Measurements from ENCODE around the gene ATXN1.

DNA sequence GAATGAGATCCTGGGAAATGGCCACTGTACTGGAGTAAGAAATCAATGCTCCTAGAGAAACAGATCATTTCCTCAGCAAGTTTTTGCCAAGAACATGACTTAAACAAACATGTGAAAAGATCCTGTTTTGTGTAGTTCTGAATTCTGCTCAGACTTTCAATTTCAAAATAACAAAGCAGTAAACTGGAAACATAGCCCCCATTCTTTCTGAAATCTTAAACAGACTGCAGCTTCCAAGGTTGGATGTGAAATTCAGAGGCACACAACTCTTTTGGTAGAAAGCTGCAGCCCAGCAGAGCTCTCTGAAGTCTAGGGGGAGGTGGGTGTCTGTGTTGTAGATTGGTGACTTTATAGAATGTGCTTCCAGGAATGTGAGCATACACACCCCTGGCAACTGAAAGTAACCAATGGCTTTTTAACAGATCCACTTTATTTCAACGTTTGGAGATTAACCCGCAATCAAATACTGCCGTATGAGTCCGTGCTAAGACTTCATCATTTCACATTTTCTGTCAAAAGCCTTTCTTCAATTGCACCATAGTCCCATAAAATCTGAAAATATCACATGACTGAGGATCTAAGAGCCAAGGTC, 86.4 kb downstream of the ATXN1 start:
- TF ChIP-seq ZNF253 (CRISPR knock-in tag; IDR thresholded peaks at IDR 0.05; ENCODE audit: borderline replicate concordance) (no peak), TAF1 (CRISPR knock-in tag; IDR thresholded peaks at IDR 0.05) (no peak), ZNF616 (CRISPR knock-in tag; IDR thresholded peaks at IDR 0.05; ENCODE audit: low read depth) (no peak), ZNF331 (CRISPR knock-in tag; IDR thresholded peaks at IDR 0.05) (no peak), ZNF446 (CRISPR knock-in tag; IDR thresholded peaks at IDR 0.05) (no peak), ATF7 (IDR thresholded peaks at IDR 0.05) (no peak), ATF7 (CRISPR knock-in tag; IDR thresholded peaks at IDR 0.05) (no peak), ISL2 (CRISPR knock-in tag; IDR thresholded peaks at IDR 0.05) (no peak), POLR2A (IDR thresholded peaks at IDR 0.05; ENCODE audit: insufficient read depth in 1 of 2, low read depth in 2 of 2, low read length in 2 of 2) (no peak), TAF15 (IDR thresholded peaks at IDR 0.05; ENCODE audit: low read depth, low read length, poor library complexity, severe bottlenecking) (no peak), MTA3 (CRISPR knock-in tag; IDR thresholded peaks at IDR 0.05) (no peak)
- TF ChIP-seq, protein P1, sequence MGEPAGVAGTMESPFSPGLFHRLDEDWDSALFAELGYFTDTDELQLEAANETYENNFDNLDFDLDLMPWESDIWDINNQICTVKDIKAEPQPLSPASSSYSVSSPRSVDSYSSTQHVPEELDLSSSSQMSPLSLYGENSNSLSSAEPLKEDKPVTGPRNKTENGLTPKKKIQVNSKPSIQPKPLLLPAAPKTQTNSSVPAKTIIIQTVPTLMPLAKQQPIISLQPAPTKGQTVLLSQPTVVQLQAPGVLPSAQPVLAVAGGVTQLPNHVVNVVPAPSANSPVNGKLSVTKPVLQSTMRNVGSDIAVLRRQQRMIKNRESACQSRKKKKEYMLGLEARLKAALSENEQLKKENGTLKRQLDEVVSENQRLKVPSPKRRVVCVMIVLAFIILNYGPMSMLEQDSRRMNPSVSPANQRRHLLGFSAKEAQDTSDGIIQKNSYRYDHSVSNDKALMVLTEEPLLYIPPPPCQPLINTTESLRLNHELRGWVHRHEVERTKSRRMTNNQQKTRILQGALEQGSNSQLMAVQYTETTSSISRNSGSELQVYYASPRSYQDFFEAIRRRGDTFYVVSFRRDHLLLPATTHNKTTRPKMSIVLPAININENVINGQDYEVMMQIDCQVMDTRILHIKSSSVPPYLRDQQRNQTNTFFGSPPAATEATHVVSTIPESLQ (CRISPR knock-in tag; conservative IDR thresholded peaks at IDR 0.05), result no peak
- TF ChIP-seq, protein P2, sequence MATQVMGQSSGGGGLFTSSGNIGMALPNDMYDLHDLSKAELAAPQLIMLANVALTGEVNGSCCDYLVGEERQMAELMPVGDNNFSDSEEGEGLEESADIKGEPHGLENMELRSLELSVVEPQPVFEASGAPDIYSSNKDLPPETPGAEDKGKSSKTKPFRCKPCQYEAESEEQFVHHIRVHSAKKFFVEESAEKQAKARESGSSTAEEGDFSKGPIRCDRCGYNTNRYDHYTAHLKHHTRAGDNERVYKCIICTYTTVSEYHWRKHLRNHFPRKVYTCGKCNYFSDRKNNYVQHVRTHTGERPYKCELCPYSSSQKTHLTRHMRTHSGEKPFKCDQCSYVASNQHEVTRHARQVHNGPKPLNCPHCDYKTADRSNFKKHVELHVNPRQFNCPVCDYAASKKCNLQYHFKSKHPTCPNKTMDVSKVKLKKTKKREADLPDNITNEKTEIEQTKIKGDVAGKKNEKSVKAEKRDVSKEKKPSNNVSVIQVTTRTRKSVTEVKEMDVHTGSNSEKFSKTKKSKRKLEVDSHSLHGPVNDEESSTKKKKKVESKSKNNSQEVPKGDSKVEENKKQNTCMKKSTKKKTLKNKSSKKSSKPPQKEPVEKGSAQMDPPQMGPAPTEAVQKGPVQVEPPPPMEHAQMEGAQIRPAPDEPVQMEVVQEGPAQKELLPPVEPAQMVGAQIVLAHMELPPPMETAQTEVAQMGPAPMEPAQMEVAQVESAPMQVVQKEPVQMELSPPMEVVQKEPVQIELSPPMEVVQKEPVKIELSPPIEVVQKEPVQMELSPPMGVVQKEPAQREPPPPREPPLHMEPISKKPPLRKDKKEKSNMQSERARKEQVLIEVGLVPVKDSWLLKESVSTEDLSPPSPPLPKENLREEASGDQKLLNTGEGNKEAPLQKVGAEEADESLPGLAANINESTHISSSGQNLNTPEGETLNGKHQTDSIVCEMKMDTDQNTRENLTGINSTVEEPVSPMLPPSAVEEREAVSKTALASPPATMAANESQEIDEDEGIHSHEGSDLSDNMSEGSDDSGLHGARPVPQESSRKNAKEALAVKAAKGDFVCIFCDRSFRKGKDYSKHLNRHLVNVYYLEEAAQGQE (IDR thresholded peaks at IDR 0.05; ENCODE audit: borderline replicate concordance in 1 of 2, low read depth in 1 of 2, low read length in 2 of 2), result no peak
